ENCODE data around the gene MSL3B.

Gene MSL3B

GRCh38 chr2:233822101-233822771 is 46.0 kb downstream of the MSL3B start:
- Histone ChIP-seq H3K27ac (ENCODE audit: insufficient read depth in 1 of 2, low read depth in 1 of 2, low read length in 2 of 2, poor library complexity in 1 of 2, severe bottlenecking in 2 of 2) (no peak overlapping the region), H3K9me3 (ENCODE audit: control extremely low read depth in 1 of 5, control insufficient read depth in 4 of 5, insufficient read depth in 2 of 5, low read depth in 1 of 5, low read length in 4 of 5) (no peaks in the 10 kb centered on the region), H3K4me1 (ENCODE audit: control extremely low read depth in 1 of 4, control insufficient read depth in 4 of 4, insufficient read depth in 4 of 4, low read length in 3 of 4) (no peaks in the 10 kb centered on the region), H3K27me3 (replicated peaks in 2 of 5; ENCODE audit: control insufficient read depth in 4 of 5, insufficient read depth in 5 of 5, low read length in 4 of 5) (no peaks in the 10 kb centered on the region), H3K36me3 (ENCODE audit: control insufficient read depth in 4 of 4, insufficient read depth in 4 of 4, low read length in 3 of 4) (no peaks in the 10 kb centered on the region), H3K4me3 (ENCODE audit: control insufficient read depth in 1 of 7, extremely low read depth in 1 of 7, insufficient read depth in 4 of 7, low read depth in 2 of 7, low read length in 6 of 7) (no peak overlapping the region)
- ChIA-PET POLR2A (no interaction called here), CTCF (no interaction called here)
- DNase-seq: no peak
- WGBS (ENCODE audit: insufficient coverage): 91% methylated on average over 21 of the region's 21 CpGs

- no peaks in the 10 kb centered on the region for H3K9me3 ChIP-seq (ENCODE audit: control extremely low read depth in 1 of 5, control insufficient read depth in 4 of 5, insufficient read depth in 2 of 5, low read depth in 1 of 5, low read length in 4 of 5)
- H3K4me3 ChIP-seq (ENCODE audit: control insufficient read depth in 1 of 7, extremely low read depth in 1 of 7, insufficient read depth in 4 of 7, low read depth in 2 of 7, low read length in 6 of 7): no peak overlapping the region
- DNase-seq: no peak
- H3K36me3 ChIP-seq (ENCODE audit: control insufficient read depth in 4 of 4, insufficient read depth in 4 of 4, low read length in 3 of 4): no peaks in the 10 kb centered on the region
- H3K4me1 ChIP-seq (ENCODE audit: control extremely low read depth in 1 of 4, control insufficient read depth in 4 of 4, insufficient read depth in 4 of 4, low read length in 3 of 4): no peaks in the 10 kb centered on the region
- H3K27ac ChIP-seq (ENCODE audit: insufficient read depth in 1 of 2, low read depth in 1 of 2, low read length in 2 of 2, poor library complexity in 1 of 2, severe bottlenecking in 2 of 2): no peak overlapping the region
- ChIA-PET POLR2A (no interaction called here), CTCF (no interaction called here)
- H3K27me3 ChIP-seq (replicated peaks in 2 of 5; ENCODE audit: control insufficient read depth in 4 of 5, insufficient read depth in 5 of 5, low read length in 4 of 5): no peaks in the 10 kb centered on the region
- WGBS (ENCODE audit: insufficient coverage): 94% methylated on average over 5 of the region's 8 CpGs
Measured at GRCh38 chr2:233821709-233822100, 46.5 kb downstream of the MSL3B start.

GRCh38 chr2:233821196-233821595 is 47.0 kb downstream of the MSL3B start:
- 100% methylated on average over 3 of the region's 3 CpGs for WGBS (ENCODE audit: insufficient coverage)
- no peaks in the 10 kb centered on the region for H3K4me1 ChIP-seq (ENCODE audit: control extremely low read depth in 1 of 4, control insufficient read depth in 4 of 4, insufficient read depth in 4 of 4, low read length in 3 of 4)
- no peaks in the 10 kb centered on the region for H3K9me3 ChIP-seq (ENCODE audit: control extremely low read depth in 1 of 5, control insufficient read depth in 4 of 5, insufficient read depth in 2 of 5, low read depth in 1 of 5, low read length in 4 of 5)
- H3K4me3 ChIP-seq (ENCODE audit: control insufficient read depth in 1 of 7, extremely low read depth in 1 of 7, insufficient read depth in 4 of 7, low read depth in 2 of 7, low read length in 6 of 7): no peak overlapping the region
- no peaks in the 10 kb centered on the region for H3K27me3 ChIP-seq (replicated peaks in 2 of 5; ENCODE audit: control insufficient read depth in 4 of 5, insufficient read depth in 5 of 5, low read length in 4 of 5)
- H3K36me3 ChIP-seq (ENCODE audit: control insufficient read depth in 4 of 4, insufficient read depth in 4 of 4, low read length in 3 of 4): no peaks in the 10 kb centered on the region
- POLR2A ChIA-PET: no interaction called here
- no peak overlapping the region for H3K27ac ChIP-seq (ENCODE audit: insufficient read depth in 1 of 2, low read depth in 1 of 2, low read length in 2 of 2, poor library complexity in 1 of 2, severe bottlenecking in 2 of 2)
- no peak for DNase-seq
- CTCF ChIA-PET: no interaction called here

- POLR2A ChIA-PET: interaction anchor here (0.7 kb wide), 1 partner anchor 9 kb away, joined by 3 read pairs; no protein-coding TSS in a partner anchor
- H3K27ac ChIP-seq (ENCODE audit: insufficient read depth in 1 of 2, low read depth in 1 of 2, low read length in 2 of 2, poor library complexity in 1 of 2, severe bottlenecking in 2 of 2): no peak overlapping the region
- no peaks in the 10 kb centered on the region for H3K4me1 ChIP-seq (ENCODE audit: control extremely low read depth in 1 of 4, control insufficient read depth in 4 of 4, insufficient read depth in 4 of 4, low read length in 3 of 4)
- CTCF ChIA-PET: no interaction called here
- H3K36me3 ChIP-seq (ENCODE audit: control insufficient read depth in 4 of 4, insufficient read depth in 4 of 4, low read length in 3 of 4): no peaks in the 10 kb centered on the region
- no peaks in the 10 kb centered on the region for H3K27me3 ChIP-seq (replicated peaks in 2 of 5; ENCODE audit: control insufficient read depth in 4 of 5, insufficient read depth in 5 of 5, low read length in 4 of 5)
- WGBS (ENCODE audit: insufficient coverage): 93% methylated on average over 3 of the region's 6 CpGs
- no peaks in the 10 kb centered on the region for H3K9me3 ChIP-seq (ENCODE audit: control extremely low read depth in 1 of 5, control insufficient read depth in 4 of 5, insufficient read depth in 2 of 5, low read depth in 1 of 5, low read length in 4 of 5)
- no peak for DNase-seq
- no peak overlapping the region for H3K4me3 ChIP-seq (ENCODE audit: control insufficient read depth in 1 of 7, extremely low read depth in 1 of 7, insufficient read depth in 4 of 7, low read depth in 2 of 7, low read length in 6 of 7)
Measured at GRCh38 chr2:233820774-233821105, 47.4 kb downstream of the MSL3B start.

GRCh38 chr2:233819884-233820773 is 48.1 kb downstream of the MSL3B start:
- DNase-seq: no peak
- Histone ChIP-seq H3K27ac (ENCODE audit: insufficient read depth in 1 of 2, low read depth in 1 of 2, low read length in 2 of 2, poor library complexity in 1 of 2, severe bottlenecking in 2 of 2) (no peak overlapping the region), H3K36me3 (ENCODE audit: control insufficient read depth in 4 of 4, insufficient read depth in 4 of 4, low read length in 3 of 4) (no peaks in the 10 kb centered on the region), H3K4me3 (ENCODE audit: control insufficient read depth in 1 of 7, extremely low read depth in 1 of 7, insufficient read depth in 4 of 7, low read depth in 2 of 7, low read length in 6 of 7) (no peak overlapping the region), H3K9me3 (ENCODE audit: control extremely low read depth in 1 of 5, control insufficient read depth in 4 of 5, insufficient read depth in 2 of 5, low read depth in 1 of 5, low read length in 4 of 5) (no peaks in the 10 kb centered on the region), H3K4me1 (ENCODE audit: control extremely low read depth in 1 of 4, control insufficient read depth in 4 of 4, insufficient read depth in 4 of 4, low read length in 3 of 4) (no peaks in the 10 kb centered on the region), H3K27me3 (replicated peaks in 2 of 5; ENCODE audit: control insufficient read depth in 4 of 5, insufficient read depth in 5 of 5, low read length in 4 of 5) (no peaks in the 10 kb centered on the region)
- POLR2A ChIA-PET: interaction anchor here (0.7 kb wide), 1 partner anchor 10 kb away, joined by 3 read pairs; no protein-coding TSS in a partner anchor
- CTCF ChIA-PET: no interaction called here
- WGBS (ENCODE audit: insufficient coverage): 91% methylated on average over 14 of the region's 18 CpGs

- Histone ChIP-seq H3K36me3 (ENCODE audit: control insufficient read depth in 4 of 4, insufficient read depth in 4 of 4, low read length in 3 of 4) (no peaks in the 10 kb centered on the region), H3K27ac (ENCODE audit: insufficient read depth in 1 of 2, low read depth in 1 of 2, low read length in 2 of 2, poor library complexity in 1 of 2, severe bottlenecking in 2 of 2) (no peak overlapping the region), H3K9me3 (ENCODE audit: control extremely low read depth in 1 of 5, control insufficient read depth in 4 of 5, insufficient read depth in 2 of 5, low read depth in 1 of 5, low read length in 4 of 5) (no peaks in the 10 kb centered on the region), H3K27me3 (replicated peaks in 2 of 5; ENCODE audit: control insufficient read depth in 4 of 5, insufficient read depth in 5 of 5, low read length in 4 of 5) (peaks cover 0 to 4% (median 0%) of the 10 kb centered on the region in 5 experiments), H3K4me1 (ENCODE audit: control extremely low read depth in 1 of 4, control insufficient read depth in 4 of 4, insufficient read depth in 4 of 4, low read length in 3 of 4) (no peaks in the 10 kb centered on the region), H3K4me3 (ENCODE audit: control insufficient read depth in 1 of 7, extremely low read depth in 1 of 7, insufficient read depth in 4 of 7, low read depth in 2 of 7, low read length in 6 of 7) (no peak overlapping the region)
- WGBS (ENCODE audit: insufficient coverage): 77% methylated on average over 10 of the region's 17 CpGs
- DNase-seq: no peak
- CTCF ChIA-PET: no interaction called here
- POLR2A ChIA-PET: no interaction called here
Measured at GRCh38 chr2:233818639-233819621, 49.3 kb downstream of the MSL3B start.

Data from common myeloid progenitor, CD34-positive (primary cell).